GM19395 (cell line): Measurements from ENCODE around the gene ELANE.
"Not testable (repeated sequence)": the region's sequence is repeated elsewhere in the genome, so short reads cannot be mapped to it uniquely, and the experiment has no call there.

Source experiments
- ATAC-seq: cut with Tn5 transposase; IDR thresholded peaks from one replicate; pipeline ENCODE4 v1.9.1; 2021; ENCODE audit warnings: mild to moderate bottlenecking, moderate library complexity; ENCODE audit not compliant: unreplicated experiment

Gene ELANE

DNA sequence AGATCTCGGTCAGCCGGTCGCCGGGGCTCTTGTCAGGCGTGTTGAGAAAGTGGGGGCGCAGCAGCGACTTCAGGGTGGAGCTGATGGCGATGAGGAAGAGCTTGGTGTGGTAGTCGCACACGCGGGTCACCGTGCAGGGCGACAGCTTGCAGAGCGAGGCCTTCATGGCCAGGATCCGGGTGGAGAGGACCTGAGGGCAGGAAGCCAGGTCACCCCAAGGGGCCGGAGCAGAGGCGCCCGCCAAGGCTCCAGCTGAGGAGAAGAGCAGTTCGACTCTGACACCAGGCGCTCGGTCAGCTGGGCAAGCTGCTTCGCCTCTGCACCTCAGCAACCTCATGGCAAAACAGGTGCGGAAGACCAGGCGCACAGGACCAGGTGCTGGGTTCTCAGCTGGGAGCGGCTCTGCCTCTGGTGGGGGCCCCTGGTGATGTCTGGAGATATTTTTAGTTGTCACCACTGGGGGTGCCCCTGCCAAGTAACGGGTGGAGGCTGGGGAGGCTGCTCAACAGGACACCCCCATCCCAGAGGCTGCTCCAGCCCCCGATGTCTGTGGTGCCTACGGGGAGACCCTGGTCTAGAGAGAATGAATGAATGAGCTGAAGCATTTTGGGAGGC is 23.3 kb downstream of the ELANE start:
- no peak for ATAC-seq

DNA sequence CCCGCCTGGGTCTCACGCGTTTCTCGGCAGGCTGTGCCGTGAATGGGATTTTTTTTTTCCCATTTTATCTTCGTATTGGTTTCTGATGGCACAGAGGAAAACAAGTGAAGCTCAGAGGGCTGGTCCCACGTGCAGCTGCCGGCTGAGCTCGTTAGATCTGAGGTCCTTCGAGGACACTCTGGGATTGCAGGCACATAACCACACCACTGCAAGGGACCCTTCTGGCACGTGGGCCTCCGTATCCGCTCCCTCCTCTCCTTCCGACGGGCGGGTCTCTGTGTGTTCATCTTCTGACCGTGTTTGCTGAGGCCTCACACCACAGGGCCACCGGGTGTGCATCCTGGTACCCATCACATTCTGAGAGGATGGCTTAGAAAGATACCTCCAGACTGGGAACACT is 24.0 kb downstream of the ELANE start:
- no peak for ATAC-seq

DNA sequence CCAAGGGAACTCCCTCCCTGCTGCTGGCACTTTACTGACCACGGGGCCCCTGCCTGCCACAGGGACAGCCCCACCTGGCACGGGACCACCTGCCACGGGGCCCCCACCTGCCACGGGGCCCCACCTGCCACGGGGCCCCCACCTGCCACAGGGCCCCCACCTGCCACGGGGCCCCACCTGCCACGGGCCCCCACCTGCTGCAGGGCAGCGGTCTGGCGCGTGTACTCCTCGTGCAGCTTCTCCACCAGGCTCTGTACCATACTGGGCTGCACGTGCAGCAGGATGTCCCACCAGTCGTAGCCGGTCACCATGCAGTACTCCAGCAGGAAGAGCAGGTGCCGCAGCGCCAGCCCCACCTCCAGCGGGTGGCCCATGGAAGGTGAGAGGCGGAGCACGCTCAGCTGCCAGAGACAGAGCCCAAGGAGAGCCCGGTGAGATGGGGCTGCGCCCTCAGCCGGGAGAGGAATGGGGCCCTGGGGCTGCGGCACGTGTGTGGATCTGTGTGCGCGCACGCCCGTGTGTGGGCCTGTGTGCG is 24.7 kb downstream of the ELANE start:
- ATAC-seq, result no peak

DNA sequence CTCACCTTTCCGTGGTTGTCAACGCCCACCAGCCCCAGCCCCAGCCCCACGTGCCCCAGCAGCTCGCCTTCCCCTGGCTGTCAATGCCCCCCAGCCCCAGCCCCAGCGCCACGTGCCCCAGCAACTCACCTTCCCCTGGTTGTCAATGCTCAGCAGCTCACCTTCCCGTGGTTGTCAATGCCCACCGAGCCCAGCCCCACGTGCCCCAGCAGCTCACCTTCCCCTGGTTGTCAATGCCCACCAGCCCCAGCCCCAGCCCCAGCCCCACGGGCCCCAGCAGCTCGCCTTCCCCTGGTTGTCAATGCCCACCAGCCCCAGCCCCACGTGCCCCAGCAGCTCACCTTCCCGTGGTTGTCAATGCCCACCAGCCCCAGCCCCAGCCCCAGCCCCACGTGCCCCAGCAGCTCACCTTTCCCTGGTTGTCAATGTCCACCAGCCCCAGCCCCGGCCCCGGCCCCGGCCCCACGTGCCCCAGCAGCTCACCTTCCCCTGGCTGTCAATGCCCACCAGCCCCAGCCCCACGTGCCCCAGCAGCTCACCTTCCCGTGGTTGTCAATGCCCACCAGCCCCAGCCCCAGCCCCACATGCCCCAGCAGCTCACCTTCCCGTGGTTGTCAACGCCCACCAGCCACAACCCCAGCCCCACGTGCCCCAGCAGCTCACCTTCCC is 26.0 kb downstream of the ELANE start:
- ATAC-seq, result not testable (repeated sequence)

DNA sequence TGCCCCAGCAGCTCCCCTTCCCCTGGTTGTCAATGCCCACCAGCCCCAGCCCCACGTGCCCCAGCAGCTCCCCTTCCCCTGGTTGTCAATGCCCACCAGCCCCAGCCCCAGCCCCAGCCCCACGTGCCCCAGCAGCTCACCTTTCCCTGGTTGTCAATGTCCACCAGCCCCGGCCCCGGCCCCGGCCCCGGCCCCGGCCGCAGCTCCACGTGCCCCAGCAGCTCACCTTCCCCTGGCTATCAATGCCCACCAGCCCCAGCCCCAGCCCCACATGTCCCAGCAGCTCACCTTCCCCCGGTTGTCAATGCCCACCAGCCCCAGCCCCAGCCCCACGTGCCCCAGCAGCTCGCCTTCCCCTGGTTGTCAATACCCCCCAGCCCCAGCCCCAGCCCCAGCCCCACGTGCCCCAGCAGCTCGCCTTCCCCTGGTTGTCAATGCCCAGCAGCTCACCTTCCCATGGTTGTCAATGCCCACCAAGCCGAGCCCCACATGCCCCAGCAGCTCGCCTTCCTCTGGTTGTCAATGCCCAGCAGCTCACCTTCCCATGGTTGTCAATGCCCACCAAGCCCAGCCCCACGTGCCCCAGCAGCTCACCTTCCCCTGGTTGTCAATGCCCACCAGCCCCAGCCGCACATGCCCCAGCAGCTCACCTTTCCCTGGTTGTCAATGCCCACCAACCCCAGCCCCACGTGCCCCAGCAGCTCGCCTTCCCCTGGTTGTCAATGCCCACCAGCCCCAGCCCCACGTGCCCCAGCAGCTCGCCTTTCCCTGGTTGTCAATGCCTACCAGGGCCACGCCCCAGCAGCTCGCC is 26.9 kb downstream of the ELANE start:
- ATAC-seq, result not testable (repeated sequence)

DNA sequence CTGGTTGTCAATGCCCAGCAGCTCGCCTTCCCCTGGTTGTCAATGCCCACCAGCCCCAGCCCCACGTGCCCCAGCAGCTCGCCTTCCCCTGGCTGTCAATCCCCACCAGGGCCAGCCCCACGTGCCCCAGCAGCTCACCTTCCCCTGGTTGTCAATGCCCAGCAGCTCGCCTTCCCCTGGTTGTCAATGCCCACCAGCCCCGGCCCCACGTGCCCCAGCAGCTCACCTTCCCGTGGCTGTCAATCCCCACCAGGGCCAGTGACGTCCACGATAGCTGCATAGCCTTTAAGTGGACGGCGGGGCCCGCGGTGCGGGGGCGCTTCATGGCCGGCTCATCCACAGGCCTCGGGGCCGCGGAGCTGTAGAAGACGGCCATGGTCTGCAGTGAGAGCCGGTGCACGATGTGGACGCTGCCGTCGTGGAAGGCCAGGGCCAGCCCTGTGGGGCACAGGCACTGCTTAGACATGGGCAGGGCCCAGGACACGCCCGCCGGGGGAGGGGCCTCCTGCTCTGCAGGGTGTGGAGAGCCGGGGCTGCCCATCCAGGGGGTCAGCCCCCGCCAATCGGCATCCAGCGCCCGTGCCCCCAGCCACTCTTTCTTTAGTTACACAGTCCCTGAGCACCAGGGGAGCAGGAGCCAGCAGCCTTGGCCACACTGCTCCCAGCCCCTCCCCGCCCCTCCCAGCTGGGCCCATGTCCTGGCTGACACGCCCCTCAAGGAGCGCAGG is 27.8 kb downstream of the ELANE start:
- no peak for ATAC-seq

DNA sequence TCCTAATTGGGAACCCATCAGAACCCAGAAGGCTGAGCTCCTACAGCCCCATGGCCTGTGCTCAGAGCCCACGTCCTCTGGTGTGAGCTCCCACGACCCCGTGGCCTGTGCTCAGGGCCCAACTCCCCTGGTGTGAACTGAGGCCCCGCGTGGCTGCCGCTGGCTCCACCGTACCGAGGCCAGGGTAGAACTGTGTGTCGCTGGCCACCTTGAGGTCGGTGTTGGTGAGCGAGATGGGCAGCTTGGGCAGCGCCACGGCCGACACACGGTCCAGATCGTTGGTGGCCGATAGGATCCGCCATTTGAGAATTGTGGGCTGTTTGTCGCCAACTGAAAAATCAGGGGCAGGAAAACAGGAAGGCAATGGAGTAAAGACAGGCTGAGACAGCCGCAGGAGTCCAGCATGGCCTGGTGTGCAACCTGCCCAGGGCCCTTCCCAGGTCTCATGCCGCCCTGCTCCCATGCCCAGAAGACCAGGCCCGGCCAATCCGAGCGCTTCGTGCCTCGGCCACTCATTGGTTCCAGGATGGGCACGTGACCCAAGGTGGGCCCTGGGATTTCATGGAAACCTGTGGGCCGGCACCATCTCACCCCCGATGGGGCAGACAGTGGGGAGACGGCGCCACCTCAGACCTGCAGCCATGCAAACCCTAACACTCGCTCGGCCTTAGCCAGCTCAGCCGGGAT is 29.4 kb downstream of the ELANE start:
- ATAC-seq, result no peak

DNA sequence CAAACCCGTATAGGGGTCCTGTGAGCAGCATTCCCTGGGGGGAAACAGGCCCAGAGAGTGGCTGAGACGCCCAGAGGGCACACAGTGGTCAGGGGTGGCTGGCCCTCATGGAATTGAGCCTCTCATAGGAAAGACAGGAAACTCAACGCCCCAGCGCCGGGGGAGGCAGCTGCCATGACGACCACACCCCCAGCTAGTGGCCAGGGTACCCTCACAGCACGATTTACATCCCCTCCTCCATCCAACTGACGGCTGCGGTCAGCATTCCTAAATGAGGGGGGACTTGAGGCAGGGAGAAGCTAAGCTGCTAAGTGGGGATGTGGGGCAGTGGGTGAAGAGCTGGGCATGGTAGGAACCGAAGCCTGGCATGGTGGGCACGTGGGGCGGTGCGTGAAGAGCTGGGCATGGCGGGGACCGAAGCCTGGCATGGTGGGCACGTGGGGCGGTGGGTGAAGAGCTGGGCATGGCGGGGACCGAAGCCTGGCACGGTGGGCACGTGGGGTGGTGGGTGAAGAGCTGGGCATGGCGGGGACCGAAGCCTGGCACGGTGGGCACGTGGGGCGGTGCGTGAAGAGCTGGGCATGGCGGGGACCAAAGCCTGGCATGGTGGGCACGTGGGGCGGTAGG is 30.9 kb downstream of the ELANE start:
- ATAC-seq, result no peak

DNA sequence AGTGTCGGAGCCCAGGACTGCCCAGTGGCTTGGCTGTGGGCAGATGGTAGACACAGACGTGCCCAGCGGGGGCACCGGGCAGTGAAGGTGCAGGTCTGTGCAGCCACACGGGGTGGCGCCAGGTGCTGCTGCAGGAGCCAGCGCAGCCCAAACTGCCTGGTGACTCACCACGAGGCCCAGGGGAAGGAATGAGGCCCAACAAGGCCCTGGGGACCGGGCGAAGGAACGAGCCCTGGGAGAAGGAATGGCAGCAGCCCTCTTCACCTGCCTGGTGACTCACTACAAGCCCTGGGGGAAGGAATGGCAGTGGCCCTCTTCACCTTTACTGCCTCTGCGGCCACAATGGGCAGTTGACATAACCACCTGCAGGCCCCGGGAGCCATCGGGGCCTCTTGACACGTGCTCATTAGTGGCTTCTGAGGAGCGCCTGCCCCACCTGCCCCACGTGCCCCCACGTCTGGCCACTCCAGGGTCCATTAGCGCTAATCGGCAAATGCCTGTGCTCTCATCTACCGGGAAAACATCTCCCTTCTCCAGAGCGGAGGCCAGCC is 31.6 kb downstream of the ELANE start:
- no peak for ATAC-seq

DNA sequence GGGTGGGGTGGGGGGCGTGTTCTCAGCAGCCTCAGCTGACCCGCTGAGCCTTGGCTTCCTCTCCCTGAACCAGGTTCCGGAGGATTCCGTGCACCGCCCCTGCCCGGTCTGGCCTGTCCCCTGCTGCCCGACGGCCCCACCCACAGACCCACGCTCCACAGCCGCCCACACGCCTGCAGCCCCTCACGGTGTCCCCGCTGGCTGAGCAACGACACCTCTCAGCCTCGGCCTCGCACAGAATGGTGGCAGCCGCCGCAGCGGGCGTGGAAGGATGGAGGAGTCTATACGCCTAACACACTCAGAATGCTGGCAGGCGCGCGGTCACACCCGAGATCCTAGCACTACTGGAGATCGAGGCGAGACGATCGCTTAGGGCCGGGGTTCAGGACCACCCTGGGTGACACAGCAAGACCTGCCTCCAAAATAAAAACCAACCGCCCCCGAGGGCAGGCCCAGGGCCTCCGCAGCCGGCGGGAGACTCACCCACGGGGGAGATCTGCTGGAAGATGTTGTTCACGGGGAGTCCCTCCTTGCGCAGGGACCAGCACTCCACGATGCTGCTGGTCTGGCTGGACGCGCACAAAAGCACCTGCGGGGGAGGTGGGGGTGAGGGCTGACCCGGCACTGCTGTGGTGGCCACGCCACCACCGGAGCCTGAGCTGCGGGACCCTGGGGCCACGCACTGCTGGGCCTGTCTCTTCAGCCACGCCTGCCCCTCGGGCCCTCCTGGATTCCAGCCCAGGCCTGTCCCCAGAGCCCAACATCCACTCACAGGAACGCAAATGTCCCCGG is 32.5 kb downstream of the ELANE start:
- no peak for ATAC-seq

DNA sequence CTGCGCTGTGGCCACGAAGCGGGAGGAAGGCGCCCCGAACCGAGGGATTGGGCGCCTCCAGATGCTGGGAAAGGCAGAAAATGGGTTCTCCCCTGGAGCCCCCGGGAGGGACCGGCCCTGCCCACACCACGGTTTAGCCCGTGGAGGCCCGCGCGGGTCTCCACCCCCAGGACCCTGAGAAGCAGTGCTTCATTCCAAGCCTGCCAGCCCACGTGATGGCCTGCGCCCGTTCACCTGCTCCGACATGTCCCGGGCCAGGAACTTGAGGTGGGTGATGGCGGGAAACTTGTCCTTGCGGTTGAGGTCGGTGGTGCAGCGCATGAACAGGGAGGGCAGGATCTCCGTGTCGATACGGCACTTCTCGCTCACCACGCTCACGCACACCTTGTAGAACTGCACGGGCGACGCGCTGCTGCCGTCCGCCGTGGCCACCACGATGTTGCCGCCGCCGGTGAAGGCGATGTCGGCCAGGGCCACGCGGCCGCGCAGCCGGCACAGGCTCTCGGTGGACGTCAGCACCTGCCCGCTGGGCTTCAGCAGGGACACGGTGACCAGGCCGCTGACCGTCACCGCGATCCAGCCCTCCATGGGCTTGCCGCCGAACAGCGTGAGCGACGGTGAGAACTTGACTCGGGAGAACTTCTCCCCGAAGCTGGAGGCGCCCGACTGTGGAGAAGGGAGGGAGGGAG is 33.6 kb downstream of the ELANE start:
- ATAC-seq, result no peak

DNA sequence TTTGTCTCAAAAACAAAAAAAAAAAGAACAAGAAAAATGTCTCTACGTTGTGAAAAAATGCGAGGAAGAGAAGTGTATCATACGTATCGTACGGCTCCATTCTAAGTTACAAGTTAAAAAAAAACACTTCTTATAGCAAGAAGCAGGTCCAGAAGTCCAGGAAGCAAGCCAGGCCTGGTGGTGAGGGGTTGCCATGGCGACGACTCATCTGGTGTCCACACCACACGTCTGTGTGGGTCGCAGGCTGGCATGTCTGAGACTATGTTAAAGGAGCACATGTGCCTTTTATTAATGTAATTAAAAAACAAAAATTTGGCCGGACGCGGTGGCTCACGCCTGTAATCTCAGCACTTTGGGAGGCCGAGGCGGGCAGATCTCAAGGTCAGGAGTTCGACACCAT is 35.0 kb downstream of the ELANE start:
- no peak for ATAC-seq

DNA sequence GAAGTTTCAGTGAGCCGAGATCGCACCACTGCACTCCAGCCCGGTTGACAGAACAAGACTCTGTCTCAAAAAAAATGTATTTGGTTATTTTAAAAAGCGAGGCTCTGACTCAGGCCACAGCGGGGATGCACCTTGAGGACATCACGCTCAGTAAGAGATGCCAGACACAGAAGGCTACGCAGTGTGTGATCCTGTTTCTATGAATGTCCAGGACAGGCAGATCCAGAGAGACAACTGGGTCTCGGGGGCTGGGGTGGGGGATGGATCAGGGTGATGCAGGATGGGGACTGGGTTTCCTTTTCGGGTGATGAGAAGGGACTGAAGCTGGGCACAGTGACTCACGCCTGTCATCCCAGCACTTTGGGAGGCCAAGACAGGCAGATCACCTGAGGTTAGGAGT is 35.5 kb downstream of the ELANE start:
- ATAC-seq, result no peak

DNA sequence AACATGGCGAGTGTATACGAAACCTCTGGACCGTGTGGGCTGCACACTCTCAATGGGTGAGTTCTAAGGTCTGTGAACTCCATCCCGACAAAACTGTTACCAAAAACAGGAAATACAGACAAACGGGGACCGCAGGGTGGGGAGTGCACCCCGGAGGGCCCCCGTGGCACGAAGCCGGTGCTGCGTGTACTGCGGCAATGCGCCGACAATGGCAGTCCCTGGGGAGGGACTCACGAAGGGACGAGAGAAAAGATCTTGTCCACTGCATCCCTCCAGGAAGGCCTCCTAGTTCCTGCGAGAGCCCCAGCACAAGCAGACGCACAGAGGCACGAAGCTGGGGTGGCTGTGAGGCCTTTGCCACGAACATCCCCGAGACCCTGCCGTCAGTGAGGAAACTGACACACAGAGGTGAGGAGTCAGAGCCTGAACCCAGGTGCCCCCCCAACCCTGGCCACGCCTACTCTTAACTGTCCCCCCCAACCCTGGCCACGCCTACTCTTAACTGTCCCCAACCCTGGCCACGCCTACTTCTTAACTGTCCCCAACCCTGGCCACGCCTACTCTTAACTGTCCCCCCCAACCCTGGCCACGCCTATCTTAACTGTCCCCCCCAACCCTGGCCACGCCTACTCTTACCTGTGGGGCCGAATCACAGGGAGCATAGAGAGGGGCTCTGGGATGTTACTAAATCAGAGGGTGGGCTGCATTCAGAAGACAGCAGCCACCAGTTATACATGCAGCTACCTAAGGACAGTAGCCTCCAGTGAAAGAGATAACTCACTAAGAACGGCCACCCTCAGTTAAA is 36.7 kb downstream of the ELANE start:
- ATAC-seq, result no peak

DNA sequence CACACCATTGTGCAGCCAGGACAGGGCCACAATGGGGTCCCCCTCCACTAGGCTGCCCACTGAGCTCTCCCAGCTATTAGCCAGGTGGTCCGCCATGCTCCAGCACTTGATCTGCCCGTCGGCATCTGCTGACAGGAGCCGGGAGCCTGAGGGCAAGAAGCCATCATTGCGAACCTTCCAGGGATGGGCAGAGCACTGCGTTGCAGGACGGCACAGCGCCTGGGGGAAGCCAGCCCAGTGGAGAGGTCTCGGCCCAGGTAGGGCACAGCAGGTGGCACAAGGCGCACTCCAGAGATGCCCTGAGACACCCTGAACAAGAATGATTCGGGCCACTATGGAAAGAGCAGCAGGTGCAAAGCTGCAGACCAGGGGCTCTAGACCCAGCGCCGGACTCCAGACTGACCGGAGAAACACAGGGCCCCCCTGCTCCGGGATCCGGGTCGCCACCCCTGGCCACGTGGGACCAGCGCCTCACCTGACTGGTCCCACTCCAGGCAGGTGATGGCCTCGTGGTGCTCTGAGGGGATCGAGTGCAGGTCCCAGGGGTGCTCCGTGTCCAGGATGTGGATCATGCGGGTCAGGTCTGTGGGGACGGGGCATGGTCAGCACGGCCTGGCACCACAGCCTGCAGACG is 37.7 kb downstream of the ELANE start:
- no peak for ATAC-seq

DNA sequence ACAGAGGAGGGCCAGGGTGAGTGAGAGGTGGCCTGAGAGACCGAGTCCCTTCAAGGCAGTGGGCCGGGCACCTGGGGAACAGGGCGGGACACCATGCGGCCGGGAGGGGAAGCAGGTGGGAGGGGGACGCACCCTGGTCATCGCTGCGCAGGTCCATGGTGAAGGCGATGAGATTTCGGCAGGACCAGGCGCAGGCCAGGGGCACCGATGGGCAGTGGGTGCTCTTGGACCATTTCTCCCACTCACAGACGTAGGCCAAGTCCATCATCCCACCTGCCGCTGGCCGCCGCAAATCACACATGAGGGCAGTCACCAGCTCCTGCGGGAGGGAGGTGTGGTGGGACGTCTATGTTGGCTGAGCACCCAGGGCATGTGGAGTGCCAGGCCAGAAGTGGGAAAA is 38.7 kb downstream of the ELANE start:
- ATAC-seq, result no peak
